OCI-LY7 (cell line): ENCODE data around the gene RAB6B. TPM values are rescaled to one million over a fixed set of nuclear protein-coding genes. Genes with fewer than 3 reads are reported as not detected.

ENCODE experiments used
- BruUV-seq: library from RNA; stranded (reverse); fragments of 400-500 nt; replicated peaks from 2 replicates; lab custom pipeline; 2021; lab: Mats Ljungman, UMichigan
- CTCF ChIA-PET: fragments of 300-600 bp; sonication (Branson Sonifier 250); formaldehyde crosslinking; loops from one replicate; lab custom pipeline; 2022; ENCODE audit warnings: antibody characterized with exemption; ENCODE audit not compliant: unreplicated experiment; lab: Charles Lee
- POLR2A ChIA-PET: fragments of 300-600 bp; sonication (Branson Sonifier 250); formaldehyde crosslinking; loops from one replicate; lab custom pipeline; 2022; ENCODE audit warnings: antibody characterized with exemption; lab: Charles Lee
- DNase-seq: peaks from one replicate; pipeline ENCODE4 v3.0.0-alpha.2; 2015; ENCODE audit warnings: low spot score
- H2AFZ ChIP-seq: fragments of 200-600 bp; sonication (generic), shearing (Covaris generic); 2 replicates; pipeline ENCODE4 v1.6.1; 2014; ENCODE audit warnings: mild to moderate bottlenecking, antibody characterized with exemption, low read length, moderate library complexity
- H3K27ac ChIP-seq: fragments of 200-600 bp; sonication (generic); 2 replicates; pipeline ENCODE4 v1.5.1; 2014; ENCODE audit warnings: mixed run types, low read depth, mild to moderate bottlenecking, moderate library complexity, low read length, inconsistent platforms; ENCODE audit not compliant: poor library complexity, severe bottlenecking
- H3K36me3 ChIP-seq: fragments of 200-600 bp; sonication (generic); 2 replicates; pipeline ENCODE4 v1.6.1; 2014; ENCODE audit warnings: mild to moderate bottlenecking, antibody characterized with exemption, low read length, moderate library complexity, mixed read lengths; ENCODE audit not compliant: insufficient read depth
- H3K4me1 ChIP-seq: fragments of 200-600 bp; sonication (generic); 2 replicates; pipeline ENCODE4 v1.5.1; 2014; ENCODE audit warnings: mild to moderate bottlenecking, low read length; ENCODE audit not compliant: insufficient read depth, poor library complexity, severe bottlenecking
- H3K4me2 ChIP-seq: fragments of 200-600 bp; sonication (generic); 2 replicates; pipeline ENCODE4 v1.6.1; 2014; ENCODE audit warnings: mild to moderate bottlenecking, low read length
- H3K4me3 ChIP-seq: fragments of 200-600 bp; sonication (generic); 2 replicates; pipeline ENCODE4 v1.5.1; 2014; ENCODE audit warnings: mild to moderate bottlenecking, low read depth, low read length; ENCODE audit not compliant: poor library complexity, severe bottlenecking
- H3K79me2 ChIP-seq: fragments of 200-600 bp; sonication (generic); 2 replicates; pipeline ENCODE4 v1.6.1; 2016; ENCODE audit warnings: low read depth, mild to moderate bottlenecking, low read length, moderate library complexity, mixed read lengths; ENCODE audit not compliant: insufficient read depth
- H3K9me2 ChIP-seq: fragments of 200-600 bp; sonication (generic); 2 replicates; pipeline ENCODE4 v1.6.1; 2016; ENCODE audit warnings: mild to moderate bottlenecking, low read length, mixed read lengths; ENCODE audit not compliant: insufficient read depth
- H3K9me3 ChIP-seq: fragments of 200-600 bp; sonication (generic); 2 replicates; pipeline ENCODE4 v1.6.1; 2014; ENCODE audit warnings: mild to moderate bottlenecking, mixed run types, low read length, mixed read lengths
- H4K20me1 ChIP-seq: fragments of 200-600 bp; sonication (generic); 2 replicates; pipeline ENCODE4 v1.6.1; 2014; ENCODE audit warnings: mild to moderate bottlenecking, antibody characterized with exemption, low read length, moderate library complexity, mixed read lengths; ENCODE audit not compliant: insufficient read depth
- EZH2phosphoT487 ChIP-seq: fragments of 200-600 bp; sonication (generic); IDR thresholded peaks from 2 replicates; pipeline ENCODE4 v1.6.1; 2018; ENCODE audit warnings: low read depth, borderline replicate concordance, mild to moderate bottlenecking, mixed run types, antibody characterized with exemption, low read length, moderate library complexity, mixed read lengths
- intact Hi-C: fragments of 100-400 bp; cut with micrococcal nuclease; formaldehyde crosslinking; loops from one replicate; pipeline ENCODE4 v1.10.0; 2022; ENCODE audit not compliant: unreplicated experiment
- total RNA-seq, 2 experiments: library from RNA; depleted of rRNA in 1 of 2; stranded (reverse); fragments of >200 nt in 1 of 2; shearing (Covaris generic) in 1 of 2; gene quantifications; 2 replicates each; pipeline ENCODE4 v1.2.3, GENCODE V29; 2014 to 2022
- TF ChIP-seq, protein P1 (sequence below): fragments of 200-600 bp; sonication (generic); conservative IDR thresholded peaks from 2 replicates; pipeline ENCODE4 v1.5.1; 2014; ENCODE audit warnings: mild to moderate bottlenecking, antibody characterized with exemption, low read length, moderate library complexity, mixed read lengths

Gene RAB6B
- total RNA-seq, 2 experiments from 2014 or later = not detected

DNA sequence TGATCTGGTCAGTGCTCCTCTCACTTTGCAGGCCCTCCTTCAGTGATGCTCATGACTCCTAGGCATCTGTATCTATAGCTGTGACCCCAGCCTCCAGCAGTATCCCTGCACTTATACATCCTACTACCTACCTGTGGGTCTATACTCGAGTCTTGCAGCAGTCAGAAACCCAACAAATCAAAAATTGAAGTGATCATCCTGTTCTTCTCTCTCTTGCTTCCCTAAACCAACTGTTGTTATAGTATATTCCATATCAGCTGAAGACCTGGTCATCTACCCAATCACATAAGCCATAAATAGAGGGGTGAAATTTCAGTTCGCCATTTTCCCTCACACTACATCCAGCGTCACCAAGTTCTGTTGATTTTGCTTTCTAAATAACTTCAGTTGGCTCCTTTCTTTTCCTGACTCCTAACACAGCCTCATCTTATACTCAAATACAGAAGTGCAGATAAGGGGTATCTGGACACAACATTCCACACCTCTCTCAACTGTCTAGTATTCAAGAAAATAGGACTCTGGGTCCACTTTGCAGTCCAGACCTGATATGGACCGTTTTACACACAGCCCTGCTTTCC lies 116.0 kb downstream of the RAB6B start:
- TF ChIP-seq, protein P1, sequence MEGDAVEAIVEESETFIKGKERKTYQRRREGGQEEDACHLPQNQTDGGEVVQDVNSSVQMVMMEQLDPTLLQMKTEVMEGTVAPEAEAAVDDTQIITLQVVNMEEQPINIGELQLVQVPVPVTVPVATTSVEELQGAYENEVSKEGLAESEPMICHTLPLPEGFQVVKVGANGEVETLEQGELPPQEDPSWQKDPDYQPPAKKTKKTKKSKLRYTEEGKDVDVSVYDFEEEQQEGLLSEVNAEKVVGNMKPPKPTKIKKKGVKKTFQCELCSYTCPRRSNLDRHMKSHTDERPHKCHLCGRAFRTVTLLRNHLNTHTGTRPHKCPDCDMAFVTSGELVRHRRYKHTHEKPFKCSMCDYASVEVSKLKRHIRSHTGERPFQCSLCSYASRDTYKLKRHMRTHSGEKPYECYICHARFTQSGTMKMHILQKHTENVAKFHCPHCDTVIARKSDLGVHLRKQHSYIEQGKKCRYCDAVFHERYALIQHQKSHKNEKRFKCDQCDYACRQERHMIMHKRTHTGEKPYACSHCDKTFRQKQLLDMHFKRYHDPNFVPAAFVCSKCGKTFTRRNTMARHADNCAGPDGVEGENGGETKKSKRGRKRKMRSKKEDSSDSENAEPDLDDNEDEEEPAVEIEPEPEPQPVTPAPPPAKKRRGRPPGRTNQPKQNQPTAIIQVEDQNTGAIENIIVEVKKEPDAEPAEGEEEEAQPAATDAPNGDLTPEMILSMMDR = no peak
- TF ChIP-seq EZH2phosphoT487 = no peak
- intact Hi-C loops = no loop called here
- Histone ChIP-seq H3K4me2 (no peak overlapping the region), H3K4me1 (no peaks in the 10 kb centered on the region), H3K36me3 (no peaks in the 10 kb centered on the region), H2AFZ (no peak overlapping the region), H3K27ac (no peak overlapping the region), H3K79me2 (no peaks in the 10 kb centered on the region), H3K9me3 (no peaks in the 10 kb centered on the region), H3K9me2 (no peaks in the 10 kb centered on the region), H3K4me3 (no peak overlapping the region), H4K20me1 (no peaks in the 10 kb centered on the region)
- ChIA-PET POLR2A (no interaction called here), CTCF (no interaction called here)
- DNase-seq = no peak
- no TSS peak for BruUV-seq

DNA sequence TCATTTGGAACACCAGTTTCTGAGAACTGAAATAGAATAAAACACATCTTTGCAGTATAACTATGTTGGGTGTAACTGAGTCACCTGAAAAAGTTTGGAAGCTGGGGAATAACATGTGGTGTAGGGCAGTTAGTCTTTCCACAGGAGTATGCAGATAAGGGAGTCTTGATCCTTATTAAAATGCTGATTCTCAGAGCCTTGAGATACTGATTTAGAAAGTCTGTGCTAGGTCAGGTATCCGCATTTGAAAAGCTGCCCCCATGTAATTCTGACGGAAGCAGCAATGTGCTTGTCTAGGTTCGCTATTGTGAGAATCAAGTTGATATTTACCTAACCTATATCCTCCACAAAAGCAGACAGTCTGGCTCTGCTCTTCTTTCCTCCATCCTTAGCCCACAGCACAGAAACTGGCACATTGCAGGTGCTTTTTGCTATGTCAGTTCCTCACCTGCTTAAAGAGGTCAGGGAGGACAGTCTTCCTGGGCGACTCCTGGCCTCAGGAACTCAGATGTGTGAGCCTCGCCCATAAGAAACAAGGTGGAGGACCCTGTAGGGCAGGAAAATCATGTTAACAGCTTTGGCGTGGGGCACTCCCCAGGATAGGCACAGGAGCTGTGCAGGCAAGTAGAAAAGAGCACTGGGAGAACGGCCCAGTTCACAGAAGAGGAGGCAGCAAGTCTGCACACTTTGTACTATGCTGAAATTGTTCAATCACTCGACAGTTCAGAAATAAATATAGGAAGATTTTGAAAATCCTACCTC lies 117.7 kb downstream of the RAB6B start:
- CTCF ChIA-PET = no interaction called here

More for the DNA sequence above, 117.7 kb downstream of the RAB6B start:
- H4K20me1 ChIP-seq = no peaks in the 10 kb centered on the region
- no TSS peak for BruUV-seq
- TF ChIP-seq, protein P1 = no peak
- TF ChIP-seq EZH2phosphoT487 = no peak
- H3K36me3 ChIP-seq = no peaks in the 10 kb centered on the region
- H3K4me1 ChIP-seq = no peaks in the 10 kb centered on the region
- intact Hi-C loops = no loop called here
- H2AFZ ChIP-seq = no peak overlapping the region
- DNase-seq = no peak
- no peaks in the 10 kb centered on the region for H3K79me2 ChIP-seq
- H3K9me2 ChIP-seq = no peaks in the 10 kb centered on the region
- H3K27ac ChIP-seq = no peak overlapping the region
- POLR2A ChIA-PET = no interaction called here
- no peak overlapping the region for H3K4me3 ChIP-seq
- H3K9me3 ChIP-seq = no peaks in the 10 kb centered on the region
- no peak overlapping the region for H3K4me2 ChIP-seq
